Mesenchymal stem cell (in vitro differentiated cells and primary cell): Measurements from ENCODE around the gene MAPK13.

Experiments used
- DNase-seq: peaks from one replicate; pipeline ENCODE4 v3.0.0-alpha.2; 2013
- H2AFZ ChIP-seq: one replicate; pipeline ENCODE4 v1.6.1; 2013; ENCODE audit warnings: low read depth, mild to moderate bottlenecking, control low read depth, inconsistent platforms, low read length, moderate library complexity
- H2AK5ac ChIP-seq: 2 replicates; pipeline ENCODE4 v1.6.1; 2013; ENCODE audit warnings: low read length, moderate library complexity, mild to moderate bottlenecking, inconsistent platforms; ENCODE audit not compliant: severe bottlenecking
- H2BK120ac ChIP-seq: one replicate; pipeline ENCODE4 v1.6.1; 2013; ENCODE audit warnings: low read depth, mild to moderate bottlenecking, inconsistent platforms, low read length, moderate library complexity
- H2BK12ac ChIP-seq, 2 experiments: one replicate each; pipeline ENCODE4 v1.6.1; 2013; ENCODE audit warnings: inconsistent platforms in 2 of 2, low read length in 2 of 2, mild to moderate bottlenecking in 2 of 2, moderate library complexity in 2 of 2, control low read depth in 1 of 2
- H2BK15ac ChIP-seq: one replicate; pipeline ENCODE4 v1.6.1; 2013; ENCODE audit warnings: mild to moderate bottlenecking, low read depth, inconsistent platforms; ENCODE audit not compliant: poor library complexity, severe bottlenecking
- H2BK5ac ChIP-seq: 2 replicates; pipeline ENCODE4 v1.6.1; 2013; ENCODE audit warnings: low read depth, mild to moderate bottlenecking, low read length, control low read depth, inconsistent platforms; ENCODE audit not compliant: poor library complexity, severe bottlenecking
- H3K14ac ChIP-seq, 2 experiments: one replicate each; pipeline ENCODE4 v1.6.1; 2013; ENCODE audit warnings: inconsistent platforms in 2 of 2, low read length in 2 of 2, control low read depth in 1 of 2, mild to moderate bottlenecking in 1 of 2, moderate library complexity in 1 of 2
- H3K18ac ChIP-seq, 2 experiments: one replicate each; pipeline ENCODE4 v1.6.1; 2013; ENCODE audit warnings: inconsistent platforms in 2 of 2, low read length in 2 of 2, control low read depth in 1 of 2, low read depth in 1 of 2, mild to moderate bottlenecking in 1 of 2
- H3K23ac ChIP-seq, 2 experiments: one replicate each; pipeline ENCODE4 v1.6.1; 2013; ENCODE audit warnings: inconsistent platforms in 2 of 2, low read length in 2 of 2, mild to moderate bottlenecking in 2 of 2, moderate library complexity in 2 of 2, control low read depth in 1 of 2
- H3K27ac ChIP-seq: 2 replicates; pipeline ENCODE4 v1.5.1; 2013; ENCODE audit warnings: mild to moderate bottlenecking, moderate library complexity, low read length, control low read depth, inconsistent platforms; ENCODE audit not compliant: poor library complexity, severe bottlenecking
- H3K27me3 ChIP-seq, 2 experiments: 2 replicates each; pipeline versions ENCODE4 v1.6.1 to v1.7.0; 2013; ENCODE audit warnings: low read length in 2 of 2, mild to moderate bottlenecking in 2 of 2, moderate library complexity in 2 of 2, control low read depth in 1 of 2, inconsistent platforms in 1 of 2; ENCODE audit not compliant: control insufficient read depth in 1 of 2, insufficient read depth in 1 of 2
- H3K36me3 ChIP-seq, 2 experiments: 2 replicates each; pipeline versions ENCODE4 v1.6.1 to v1.7.0; 2013; ENCODE audit warnings: low read length in 2 of 2, control low read depth in 1 of 2, inconsistent platforms in 1 of 2, low read depth in 1 of 2, mild to moderate bottlenecking in 1 of 2; ENCODE audit not compliant: insufficient read depth in 2 of 2, control insufficient read depth in 1 of 2
- H3K4ac ChIP-seq, 2 experiments: one replicate each; pipeline ENCODE4 v1.6.1; 2013; ENCODE audit warnings: inconsistent platforms in 2 of 2, low read length in 2 of 2, mild to moderate bottlenecking in 2 of 2, moderate library complexity in 2 of 2, control low read depth in 1 of 2, low read depth in 1 of 2
- H3K4me1 ChIP-seq: 2 replicates; pipeline ENCODE4 v1.6.1; 2013; ENCODE audit warnings: low read depth, low read length, control low read depth; ENCODE audit not compliant: control insufficient read depth, insufficient read depth
- H3K4me2 ChIP-seq: 2 replicates; pipeline ENCODE4 v1.6.1; 2013; ENCODE audit warnings: low read length, mild to moderate bottlenecking, inconsistent platforms; ENCODE audit not compliant: poor library complexity, severe bottlenecking
- H3K4me3 ChIP-seq, 2 experiments: 2 replicates each; pipeline versions ENCODE4 v1.5.1 to v1.7.0; 2013; ENCODE audit warnings: low read length in 2 of 2, mild to moderate bottlenecking in 2 of 2, control low read depth in 1 of 2, low read depth in 1 of 2; ENCODE audit not compliant: insufficient read depth in 1 of 2
- H3K79me1 ChIP-seq: replicated peaks from 2 replicates; pipeline ENCODE4 v1.6.1; 2013; ENCODE audit warnings: mild to moderate bottlenecking, control low read depth, low read length, inconsistent platforms; ENCODE audit not compliant: poor library complexity, severe bottlenecking
- H3K9ac ChIP-seq: 2 replicates; pipeline ENCODE4 v1.7.0; 2013; ENCODE audit warnings: mild to moderate bottlenecking, low read length, moderate library complexity
- H3K9me3 ChIP-seq: 2 replicates; pipeline ENCODE4 v1.7.0; 2013; ENCODE audit warnings: mild to moderate bottlenecking, low read length; ENCODE audit not compliant: control insufficient read depth
- H4K8ac ChIP-seq: one replicate; pipeline ENCODE4 v1.6.1; 2013; ENCODE audit warnings: inconsistent platforms, mild to moderate bottlenecking, low read length, moderate library complexity
- H4K91ac ChIP-seq: one replicate; pipeline ENCODE4 v1.6.1; 2013; ENCODE audit warnings: mild to moderate bottlenecking, low read length, inconsistent platforms
- WGBS: methylation state at CpG from one replicate; pipeline ENCODE4 v1.1.7; 2013; ENCODE audit warnings: mixed read lengths; 5-methylcytosine and 5-hydroxymethylcytosine counted together

Gene MAPK13

GRCh38 chr6:36187446-36187845, 57.1 kb downstream of the MAPK13 start:
- no peak overlapping the region for H3K4ac ChIP-seq
- H2AFZ ChIP-seq: no peak overlapping the region
- peaks cover 0 to 4% of the 10 kb centered on the region in 2 experiments for H3K27me3 ChIP-seq
- H3K14ac ChIP-seq: no peak overlapping the region
- peaks cover 2% of the 10 kb centered on the region for H3K9me3 ChIP-seq
- no peak overlapping the region for H2BK15ac ChIP-seq
- 84% methylated on average over 2 of the region's 2 CpGs for WGBS
- no peak overlapping the region for H3K18ac ChIP-seq
- no peak overlapping the region for H3K9ac ChIP-seq
- H2AK5ac ChIP-seq: no peak overlapping the region
- DNase-seq: no peak
- H3K36me3 ChIP-seq: no peaks in the 10 kb centered on the region
- no peak overlapping the region for H2BK120ac ChIP-seq
- H2BK5ac ChIP-seq: no peak overlapping the region
- H3K4me2 ChIP-seq: no peak overlapping the region
- no peak overlapping the region for H4K91ac ChIP-seq
- no peak overlapping the region for H3K4me3 ChIP-seq
- no peak overlapping the region for H2BK12ac ChIP-seq
- H3K79me1 ChIP-seq: no peaks in the 10 kb centered on the region
- H4K8ac ChIP-seq: no peak overlapping the region
- no peak overlapping the region for H3K23ac ChIP-seq
- H3K4me1 ChIP-seq: no peaks in the 10 kb centered on the region
- H3K27ac ChIP-seq: no peak overlapping the region
